ENCODE data around the gene PRRC2A. TPM values are rescaled to one million over a fixed set of nuclear protein-coding genes. Genes with fewer than 3 reads are reported as not detected.
A peak's percentile ranks its signal among the peaks of the same experiment; 100 is the strongest.

PRRC2A gene
- total and polyA plus RNA-seq, 2 experiments from 2014 or later = 42.5 to 46.0 TPM

GRCh38 chr6:31639449-31639861 is 18.9 kb downstream of the PRRC2A start:
- no peak for TF ChIP-seq EZH2 (IDR thresholded peaks at IDR 0.05; ENCODE audit: insufficient read depth, poor library complexity, severe bottlenecking)
- TF ChIP-seq EZH2phosphoT487 (IDR thresholded peaks at IDR 0.05; ENCODE audit: insufficient read depth, low read depth) = no peak
- Histone ChIP-seq H3K9ac (peak overlapping the region; percentile 46), H3K9me2 (ENCODE audit: insufficient read depth) (no peaks in the 10 kb centered on the region), H3K36me3 (ENCODE audit: low read depth) (peaks cover 56% of the 10 kb centered on the region), H3F3A (ENCODE audit: insufficient read depth) (peaks cover 68% of the 10 kb centered on the region), H3K27me3 (replicated peaks; ENCODE audit: insufficient read depth) (no peaks in the 10 kb centered on the region), H3K4me1 (ENCODE audit: insufficient read depth) (peaks cover 12% of the 10 kb centered on the region), H2AFZ (no peak overlapping the region), H3K79me2 (ENCODE audit: insufficient read depth) (no peaks in the 10 kb centered on the region; the same call in 1 of the 2 replicates), H3K4me2 (ENCODE audit: unreplicated experiment) (no peak overlapping the region), H3K4me3 (no peak overlapping the region), H3K27ac (peak overlapping the region; percentile 84), H4K20me1 (ENCODE audit: insufficient read depth) (no peaks in the 10 kb centered on the region), H3K9me3 (ENCODE audit: low read depth) (no peaks in the 10 kb centered on the region)
- WGBS, 2 experiments (ENCODE audit: low coverage in 1 of 2, low lambda C conversion rate in 2 of 2, missing lambda C conversion rate in 2 of 2) = 37 to 44% methylated on average over 10 of the region's 10 CpGs
- DNase-seq = peak; percentile 82
- in situ Hi-C loops (cut with MboI) = no loop called here

- TF ChIP-seq EZH2 (IDR thresholded peaks at IDR 0.05; ENCODE audit: insufficient read depth, poor library complexity, severe bottlenecking) (no peak), EZH2phosphoT487 (IDR thresholded peaks at IDR 0.05; ENCODE audit: insufficient read depth, low read depth) (no peak)
These were observed 20.1 kb downstream of the PRRC2A start for GRCh38 chr6:31640612-31641011.

GRCh38 chr6:31641370-31641769 is 20.9 kb downstream of the PRRC2A start:
- peaks cover 12% of the 10 kb centered on the region for H3K4me1 ChIP-seq (ENCODE audit: insufficient read depth)
- H2AFZ ChIP-seq = no peak overlapping the region
- no peaks in the 10 kb centered on the region for H3K79me2 ChIP-seq (ENCODE audit: insufficient read depth)
- H3K9me3 ChIP-seq (ENCODE audit: low read depth) = no peaks in the 10 kb centered on the region
- 78 to 86% methylated on average over 4 of the region's 4 CpGs for WGBS, 2 experiments (ENCODE audit: low coverage in 1 of 2, low lambda C conversion rate in 2 of 2, missing lambda C conversion rate in 2 of 2)
- no peak overlapping the region for H3K4me3 ChIP-seq
- peaks cover 51% of the 10 kb centered on the region for H3K36me3 ChIP-seq (ENCODE audit: low read depth)
- no peak overlapping the region for H3K27ac ChIP-seq
- no peak overlapping the region for H3K4me2 ChIP-seq (ENCODE audit: unreplicated experiment)
- H3F3A ChIP-seq (ENCODE audit: insufficient read depth) = peaks cover 51% of the 10 kb centered on the region
- no peak overlapping the region for H3K9ac ChIP-seq
- DNase-seq = no peak
- no peaks in the 10 kb centered on the region for H3K27me3 ChIP-seq (replicated peaks; ENCODE audit: insufficient read depth)
- in situ Hi-C loops (cut with MboI) = no loop called here
- no peaks in the 10 kb centered on the region for H3K9me2 ChIP-seq (ENCODE audit: insufficient read depth)
- no peaks in the 10 kb centered on the region for H4K20me1 ChIP-seq (ENCODE audit: insufficient read depth)
- TF ChIP-seq EZH2phosphoT487 (IDR thresholded peaks at IDR 0.05; ENCODE audit: insufficient read depth, low read depth) (no peak), EZH2 (IDR thresholded peaks at IDR 0.05; ENCODE audit: insufficient read depth, poor library complexity, severe bottlenecking) (no peak)

More at GRCh38 chr6:31640612-31641011, 20.1 kb downstream of the PRRC2A start:
- in situ Hi-C loops (cut with MboI) = no loop called here
- Histone ChIP-seq H3K9me3 (ENCODE audit: low read depth) (no peaks in the 10 kb centered on the region), H3K4me3 (no peak overlapping the region), H3K27me3 (replicated peaks; ENCODE audit: insufficient read depth) (no peaks in the 10 kb centered on the region), H3F3A (ENCODE audit: insufficient read depth) (peaks cover 58% of the 10 kb centered on the region), H4K20me1 (ENCODE audit: insufficient read depth) (no peaks in the 10 kb centered on the region), H3K4me1 (ENCODE audit: insufficient read depth) (peaks cover 12% of the 10 kb centered on the region), H3K9ac (no peak overlapping the region), H3K27ac (peak overlapping the region; percentile 84; the same call in 1 of the 2 replicates), H3K36me3 (ENCODE audit: low read depth) (peaks cover 52% of the 10 kb centered on the region), H2AFZ (no peak overlapping the region), H3K9me2 (ENCODE audit: insufficient read depth) (no peaks in the 10 kb centered on the region), H3K4me2 (ENCODE audit: unreplicated experiment) (no peak overlapping the region), H3K79me2 (ENCODE audit: insufficient read depth) (no peaks in the 10 kb centered on the region; the same call in 1 of the 2 replicates)
- DNase-seq = no peak
- 93 to 94% methylated on average over 6 of the region's 6 CpGs for WGBS, 2 experiments (ENCODE audit: low coverage in 1 of 2, low lambda C conversion rate in 2 of 2, missing lambda C conversion rate in 2 of 2)

GRCh38 chr6:31642798-31643570 is 22.5 kb downstream of the PRRC2A start:
- peaks cover 45% of the 10 kb centered on the region for H3K36me3 ChIP-seq (ENCODE audit: low read depth)

More at GRCh38 chr6:31642798-31643570, 22.5 kb downstream of the PRRC2A start:
- H3K9me2 ChIP-seq (ENCODE audit: insufficient read depth) = no peaks in the 10 kb centered on the region
- peaks cover 12% of the 10 kb centered on the region for H3K4me1 ChIP-seq (ENCODE audit: insufficient read depth)
- H3K27ac ChIP-seq = no peak overlapping the region
- no peaks in the 10 kb centered on the region for H3K27me3 ChIP-seq (replicated peaks; ENCODE audit: insufficient read depth)
- peaks cover 12% of the 10 kb centered on the region for H3K79me2 ChIP-seq (ENCODE audit: insufficient read depth)
- in situ Hi-C loops (cut with MboI) = no loop called here
- WGBS, 2 experiments (ENCODE audit: low coverage in 1 of 2, low lambda C conversion rate in 2 of 2, missing lambda C conversion rate in 2 of 2) = 91 to 93% methylated on average over 6 of the region's 6 CpGs
- H3F3A ChIP-seq (ENCODE audit: insufficient read depth) = peaks cover 37% of the 10 kb centered on the region
- no peak overlapping the region for H3K4me3 ChIP-seq
- no peak for DNase-seq
- no peak overlapping the region for H3K9ac ChIP-seq
- no peaks in the 10 kb centered on the region for H4K20me1 ChIP-seq (ENCODE audit: insufficient read depth)
- no peaks in the 10 kb centered on the region for H3K9me3 ChIP-seq (ENCODE audit: low read depth)
- no peak overlapping the region for H3K4me2 ChIP-seq (ENCODE audit: unreplicated experiment)
- no peak overlapping the region for H2AFZ ChIP-seq
- TF ChIP-seq EZH2phosphoT487 (IDR thresholded peaks at IDR 0.05; ENCODE audit: insufficient read depth, low read depth) (no peak), EZH2 (IDR thresholded peaks at IDR 0.05; ENCODE audit: insufficient read depth, poor library complexity, severe bottlenecking) (no peak)
